RWPE1 (cell line): ENCODE results near the gene RABEPK.
"Not testable (repeated sequence)": the region's sequence is repeated elsewhere in the genome, so short reads cannot be mapped to it uniquely, and the experiment has no call there.

ENCODE experiments used
- CTCF ChIA-PET: fragments of 350-600 bp; sonication (Branson Sonifier 250); formaldehyde crosslinking; extraction: SDS; loops from one replicate; lab custom pipeline; 2021; lab: Yijun Ruan, JAX
- POLR2A ChIA-PET: fragments of 400-600 bp; formaldehyde crosslinking; extraction: SDS; loops from one replicate; lab custom pipeline; 2020; ENCODE audit warnings: antibody characterized with exemption; ENCODE audit not compliant: low non-redundant PET; lab: Yijun Ruan, JAX
- DNase-seq: peaks from one replicate; pipeline ENCODE4 v3.0.0; 2012; ENCODE audit warnings: low spot score
- H3K27ac ChIP-seq: fragments of 450-650 bp; 2 replicates; pipeline ENCODE4 v1.5.1; 2017
- TF ChIP-seq, protein P1 (sequence below): fragments of 450-650 bp; conservative IDR thresholded peaks from 2 replicates; pipeline ENCODE4 v1.5.1; 2017; ENCODE audit warnings: low read depth, mild to moderate bottlenecking

RABEPK gene

DNA sequence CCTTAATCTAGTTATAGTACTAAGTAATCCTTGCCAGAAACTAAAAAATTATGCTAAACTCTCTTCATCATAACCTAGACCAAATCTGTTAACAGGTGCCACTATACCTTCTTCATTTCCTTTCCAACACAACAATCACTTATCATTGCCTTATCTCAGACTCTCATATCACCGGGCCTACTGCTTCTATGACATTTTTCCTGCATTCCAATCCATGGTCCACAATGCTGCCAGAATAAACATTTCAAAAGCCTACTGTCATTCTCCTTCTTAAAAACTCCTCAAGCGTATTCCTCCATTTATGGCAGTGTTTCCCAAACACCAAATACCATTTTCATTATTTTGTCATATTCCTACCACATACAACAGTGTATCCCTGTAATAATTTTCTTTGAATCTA is 17.3 kb upstream of the RABEPK start:
- CTCF ChIA-PET = no interaction called here
- H3K27ac ChIP-seq = no peak overlapping the region
- TF ChIP-seq, protein P1, sequence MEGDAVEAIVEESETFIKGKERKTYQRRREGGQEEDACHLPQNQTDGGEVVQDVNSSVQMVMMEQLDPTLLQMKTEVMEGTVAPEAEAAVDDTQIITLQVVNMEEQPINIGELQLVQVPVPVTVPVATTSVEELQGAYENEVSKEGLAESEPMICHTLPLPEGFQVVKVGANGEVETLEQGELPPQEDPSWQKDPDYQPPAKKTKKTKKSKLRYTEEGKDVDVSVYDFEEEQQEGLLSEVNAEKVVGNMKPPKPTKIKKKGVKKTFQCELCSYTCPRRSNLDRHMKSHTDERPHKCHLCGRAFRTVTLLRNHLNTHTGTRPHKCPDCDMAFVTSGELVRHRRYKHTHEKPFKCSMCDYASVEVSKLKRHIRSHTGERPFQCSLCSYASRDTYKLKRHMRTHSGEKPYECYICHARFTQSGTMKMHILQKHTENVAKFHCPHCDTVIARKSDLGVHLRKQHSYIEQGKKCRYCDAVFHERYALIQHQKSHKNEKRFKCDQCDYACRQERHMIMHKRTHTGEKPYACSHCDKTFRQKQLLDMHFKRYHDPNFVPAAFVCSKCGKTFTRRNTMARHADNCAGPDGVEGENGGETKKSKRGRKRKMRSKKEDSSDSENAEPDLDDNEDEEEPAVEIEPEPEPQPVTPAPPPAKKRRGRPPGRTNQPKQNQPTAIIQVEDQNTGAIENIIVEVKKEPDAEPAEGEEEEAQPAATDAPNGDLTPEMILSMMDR = no peak
- POLR2A ChIA-PET = no interaction called here
- no peak for DNase-seq

DNA sequence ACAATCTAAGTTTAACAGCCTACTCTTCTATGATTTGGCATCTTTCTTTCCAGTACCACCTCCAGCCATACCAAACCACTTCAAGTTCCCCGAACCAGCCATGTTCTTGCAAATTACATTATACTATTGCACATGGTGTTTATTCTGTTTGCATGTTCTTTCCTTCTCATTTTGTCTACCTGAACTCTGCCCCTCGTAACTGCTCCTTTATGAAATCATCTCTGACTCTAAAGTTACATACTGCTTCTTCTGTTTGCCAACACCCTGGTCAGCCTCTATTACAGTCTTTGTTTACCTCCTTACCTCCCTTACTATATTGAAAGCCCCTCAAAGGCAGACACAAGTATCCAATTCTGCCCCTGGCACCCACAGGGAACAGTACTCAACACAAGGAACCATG is 16.8 kb upstream of the RABEPK start:
- ChIA-PET POLR2A (no interaction called here), CTCF (no interaction called here)
- DNase-seq = no peak
- H3K27ac ChIP-seq = no peak overlapping the region
- TF ChIP-seq, protein P1 = no peak

DNA sequence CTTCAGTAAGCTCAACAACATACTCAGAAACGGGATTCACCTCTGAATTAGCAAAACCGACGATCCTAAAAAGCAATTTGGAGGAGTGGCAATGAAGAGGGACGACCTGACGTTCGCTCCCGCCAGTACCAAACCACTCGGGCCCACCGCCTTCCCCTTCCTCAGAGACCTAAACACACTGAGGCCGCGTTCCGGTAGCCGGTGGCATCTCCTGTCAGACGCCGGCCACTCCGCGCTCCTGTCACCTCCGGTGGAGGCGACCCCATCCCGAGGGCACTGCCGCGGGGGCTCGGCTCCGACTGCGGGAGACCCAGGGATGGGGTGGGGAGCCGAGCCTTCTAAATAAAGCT is 11.4 kb upstream of the RABEPK start:
- CTCF ChIA-PET = no interaction called here
- POLR2A ChIA-PET = no interaction called here
- TF ChIP-seq, protein P1 = no peak
- peak overlapping the region; percentile 85 for H3K27ac ChIP-seq
- peak; percentile 35 for DNase-seq

DNA sequence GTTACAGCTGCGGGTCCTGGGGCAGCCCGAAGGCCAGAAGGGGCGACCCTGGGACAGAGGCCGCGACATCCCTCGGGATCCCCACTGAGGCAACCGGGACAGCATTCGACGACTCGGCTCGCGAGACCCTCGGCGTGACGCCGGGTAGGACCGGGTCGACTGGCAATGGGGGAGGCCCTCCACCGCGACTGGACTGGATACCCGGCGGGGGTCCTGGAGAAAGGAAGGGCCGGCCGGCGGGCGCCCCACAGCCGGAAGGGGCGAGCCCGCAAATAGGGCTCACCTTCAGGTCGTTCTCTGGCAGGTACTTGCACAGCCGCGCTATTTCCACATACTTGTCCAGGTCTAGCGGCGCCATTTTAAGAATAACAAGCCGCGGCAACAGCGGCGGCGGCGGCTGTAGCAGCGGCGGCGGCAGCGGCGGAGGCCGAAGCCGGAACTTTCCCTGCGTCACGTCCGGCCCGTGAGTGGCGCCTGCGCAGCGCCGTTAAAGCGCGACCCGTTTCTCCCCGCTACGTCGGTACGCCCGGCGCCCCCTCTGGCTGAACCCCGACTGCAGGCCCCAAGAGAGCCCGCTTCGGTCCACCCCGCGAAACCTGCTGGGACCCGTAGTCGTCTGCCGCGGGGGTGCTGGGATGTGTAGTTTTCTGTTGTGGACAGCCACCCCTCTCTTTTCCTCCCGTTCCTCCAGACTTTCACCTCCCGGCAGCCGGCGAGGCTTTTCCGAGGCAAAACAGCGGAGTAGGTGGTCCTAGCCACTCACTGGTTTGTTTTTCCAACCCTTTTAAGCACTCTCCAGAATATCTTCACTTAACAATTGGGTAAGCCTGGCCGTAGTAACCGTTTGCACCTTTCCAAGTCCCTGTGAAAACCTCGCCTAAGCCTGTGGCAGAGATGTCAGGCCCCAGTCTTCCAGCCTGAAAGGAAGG is 10.7 kb upstream of the RABEPK start, which contains the start of gene PPP6C:
PPP6C (minus strand) TSS at position 443 of the 929 bp plus-strand sequence; CDS start at position 358, 85 bp downstream.
- peak; percentile 99 for DNase-seq
- TF ChIP-seq, protein P1 = peak; percentile 92
- POLR2A ChIA-PET = interaction anchor here (1.3 kb wide), 1 partner anchor 51 kb away, joined by 4 read pairs; the partner anchor contains the start of gene HSPA5
- CTCF ChIA-PET = no interaction called here
- peak within 1 kb of the TSS; percentile 85 for H3K27ac ChIP-seq

DNA sequence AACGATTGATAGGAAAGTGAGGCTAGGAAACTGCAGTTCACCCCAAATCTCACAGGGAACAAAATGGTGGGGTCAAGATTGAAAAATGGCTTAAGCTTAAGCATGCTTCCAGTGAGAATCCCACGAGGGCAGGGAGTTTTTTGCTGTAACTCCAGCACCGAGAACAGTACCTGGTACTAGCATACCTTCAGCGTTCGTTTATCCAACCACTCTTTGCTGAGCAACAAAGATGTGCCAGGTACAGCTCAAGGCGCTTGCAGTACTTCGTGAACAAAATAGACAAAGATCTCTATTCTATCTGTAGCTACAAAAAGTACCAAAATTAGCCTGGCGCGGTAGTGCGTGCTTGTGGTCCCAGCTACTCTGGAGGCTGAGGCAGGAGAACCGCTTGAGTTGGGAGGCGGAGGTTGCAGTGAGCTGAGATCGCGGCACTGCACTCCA is 10.0 kb upstream of the RABEPK start:
- peak; percentile 51 for DNase-seq
- peak overlapping the region; percentile 85 for H3K27ac ChIP-seq
- ChIA-PET CTCF (no interaction called here), POLR2A (interaction anchor here (1.3 kb wide), 1 partner anchor 51 kb away, joined by 4 read pairs; the partner anchor contains the start of gene HSPA5)
- TF ChIP-seq, protein P1 = no peak

DNA sequence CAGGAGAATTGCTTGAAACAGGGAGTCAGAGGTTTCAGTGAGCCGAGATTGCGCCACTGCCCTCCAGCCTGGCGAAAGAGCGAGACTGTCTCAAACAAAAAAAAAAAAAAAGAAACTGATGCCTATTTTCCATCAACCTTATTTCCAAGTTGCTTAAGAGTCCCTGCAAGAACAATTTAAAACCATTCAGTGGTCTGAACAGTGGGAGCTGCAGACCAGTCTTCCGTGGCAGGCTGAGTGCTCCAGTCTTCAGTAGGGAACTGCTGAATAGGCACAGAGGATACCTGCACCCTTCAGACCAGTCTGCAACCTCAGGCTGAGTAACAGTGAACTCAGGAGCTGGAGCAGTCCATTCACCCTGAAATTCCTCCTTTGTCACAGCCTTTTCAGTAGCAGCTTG is 5.9 kb upstream of the RABEPK start:
- H3K27ac ChIP-seq, DNase-seq, POLR2A ChIA-PET: not testable (repeated sequence)
- CTCF ChIA-PET = interaction anchor here (0.6 kb wide), 1 partner anchor 10 kb away, joined by 3 read pairs; no protein-coding TSS in a partner anchor

DNA sequence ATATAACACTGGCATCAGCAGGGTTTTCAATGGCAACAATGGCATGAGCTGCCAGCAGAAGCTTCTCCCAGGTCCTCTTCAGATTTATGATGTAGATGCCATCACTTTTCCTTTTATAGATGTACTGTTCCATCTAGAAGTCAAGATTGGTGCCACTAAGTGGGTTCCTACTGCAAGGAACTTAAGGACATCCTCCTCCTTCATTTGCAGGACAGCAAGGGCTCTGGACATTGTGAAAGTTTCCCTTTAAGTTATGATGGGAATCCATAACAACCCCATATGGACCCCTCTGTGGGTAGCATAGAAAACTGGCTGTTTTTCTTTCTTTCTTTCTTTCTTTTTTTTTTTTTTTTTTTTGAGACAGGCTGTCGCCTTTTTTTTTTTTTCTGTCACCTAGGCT is 4.8 kb upstream of the RABEPK start:
- CTCF ChIA-PET = not testable (repeated sequence)
- POLR2A ChIA-PET = interaction anchor here (0.6 kb wide), 1 partner anchor 36 kb away, joined by 3 read pairs; no protein-coding TSS in a partner anchor

More for the DNA sequence above, 4.8 kb upstream of the RABEPK start:
- DNase-seq, H3K27ac ChIP-seq: not testable (repeated sequence)
